Liver (tissue), 9 donors: ENCODE results near the gene ZBED2. TPM values are rescaled to one million over a fixed set of nuclear protein-coding genes. Genes with fewer than 3 reads are reported as not detected.

ENCODE experiments used
- DNase-seq: peaks from one replicate; pipeline ENCODE4 v3.0.0-alpha.2; 2017; ENCODE audit warnings: low spot score
- H3K27ac ChIP-seq, 2 donors: one replicate each; pipeline ENCODE4 v1.7.0; 2013; ENCODE audit warnings: inconsistent platforms in 2 of 2, low read length in 2 of 2, control low read depth in 1 of 2, low read depth in 1 of 2, mild to moderate bottlenecking in 1 of 2
- H3K27me3 ChIP-seq, 4 donors: one replicate each; pipeline versions ENCODE4 v1.6.1 to v1.7.0; 2013; ENCODE audit warnings: low read length in 3 of 4, inconsistent platforms in 1 of 4, mild to moderate bottlenecking in 1 of 4, moderate library complexity in 1 of 4; ENCODE audit not compliant: control insufficient read depth in 4 of 4, insufficient read depth in 4 of 4
- H3K36me3 ChIP-seq, 4 donors: one replicate each; pipeline versions ENCODE4 v1.6.1 to v1.7.0; 2013; ENCODE audit warnings: low read length in 3 of 4, mild to moderate bottlenecking in 3 of 4, low read depth in 1 of 4, moderate library complexity in 1 of 4; ENCODE audit not compliant: control insufficient read depth in 4 of 4, insufficient read depth in 3 of 4
- H3K4me1 ChIP-seq, 4 donors: one replicate each; pipeline versions ENCODE4 v1.6.1 to v1.7.0; 2013; ENCODE audit warnings: low read length in 3 of 4, mild to moderate bottlenecking in 3 of 4, moderate library complexity in 1 of 4; ENCODE audit not compliant: control insufficient read depth in 4 of 4, insufficient read depth in 4 of 4
- H3K4me3 ChIP-seq, 3 donors: one replicate each; pipeline versions ENCODE4 v1.6.1 to v1.7.0; 2013; ENCODE audit warnings: low read length in 3 of 3, control low read depth in 1 of 3, low read depth in 1 of 3, mild to moderate bottlenecking in 1 of 3
- H3K9ac ChIP-seq, 2 donors: one replicate each; pipeline ENCODE4 v1.7.0; 2013; ENCODE audit warnings: low read length in 2 of 2, mild to moderate bottlenecking in 2 of 2, moderate library complexity in 2 of 2, control low read depth in 1 of 2, low read depth in 1 of 2
- H3K9me3 ChIP-seq, 4 donors: one replicate each; pipeline versions ENCODE4 v1.6.1 to v1.7.0; 2013; ENCODE audit warnings: low read length in 3 of 4; ENCODE audit not compliant: control insufficient read depth in 4 of 4
- ATF3 ChIP-seq: IDR thresholded peaks from 2 replicates; pipeline ENCODE4 v1.6.1; 2016; ENCODE audit warnings: antibody characterized with exemption
- CTCF ChIP-seq: fragments of 150-350 bp; IDR thresholded peaks from 2 replicates; pipeline ENCODE4 v1.5.1; 2017; ENCODE audit warnings: improper control_type of control experiment, low read depth, low read length; ENCODE audit not compliant: missing input control
- EGR1 ChIP-seq, 2 donors: IDR thresholded peaks; 2 replicates each; pipeline ENCODE4 v1.6.1; 2016 to 2018; ENCODE audit warnings: antibody characterized with exemption in 2 of 2, low read depth in 2 of 2
- FOXA1 ChIP-seq: IDR thresholded peaks from 2 replicates; pipeline ENCODE4 v1.6.1; 2016; ENCODE audit warnings: antibody characterized with exemption
- FOXA2 ChIP-seq: IDR thresholded peaks from 2 replicates; pipeline ENCODE4 v1.6.1; 2016; ENCODE audit warnings: antibody characterized with exemption
- GABPA ChIP-seq, 2 donors: IDR thresholded peaks in 1 of 2; conservative IDR thresholded peaks in 1 of 2; 2 replicates each; pipeline ENCODE4 v1.6.1; 2016; ENCODE audit warnings: antibody characterized with exemption in 2 of 2, mild to moderate bottlenecking in 1 of 2, moderate library complexity in 1 of 2
- HNF4A ChIP-seq, 2 donors: conservative IDR thresholded peaks; 2 replicates each; pipeline ENCODE4 v1.6.1; 2016; ENCODE audit warnings: antibody characterized with exemption in 2 of 2, mild to moderate bottlenecking in 2 of 2
- HNF4G ChIP-seq: IDR thresholded peaks from 2 replicates; pipeline ENCODE4 v1.6.1; 2016; ENCODE audit warnings: antibody characterized with exemption
- JUND ChIP-seq, 2 donors: IDR thresholded peaks; 2 replicates each; pipeline ENCODE4 v1.6.1; 2016; ENCODE audit warnings: antibody characterized with exemption in 2 of 2
- MAX ChIP-seq: IDR thresholded peaks from 2 replicates; pipeline ENCODE4 v1.6.1; 2016; ENCODE audit warnings: antibody characterized with exemption
- NR2F2 ChIP-seq: IDR thresholded peaks from 2 replicates; pipeline ENCODE4 v1.6.1; 2016; ENCODE audit warnings: antibody characterized with exemption
- RAD21 ChIP-seq, 2 donors: IDR thresholded peaks; 2 replicates each; pipeline ENCODE4 v1.6.1; 2016; ENCODE audit warnings: antibody characterized with exemption in 2 of 2, mild to moderate bottlenecking in 2 of 2
- REST ChIP-seq: IDR thresholded peaks from 2 replicates; pipeline ENCODE4 v1.6.1; 2016; ENCODE audit warnings: antibody characterized with exemption, mild to moderate bottlenecking
- RXRA ChIP-seq, 2 donors: IDR thresholded peaks; 2 replicates each; pipeline ENCODE4 v1.6.1; 2017 to 2018; ENCODE audit warnings: antibody characterized with exemption in 2 of 2, mild to moderate bottlenecking in 1 of 2
- SP1 ChIP-seq: IDR thresholded peaks from 2 replicates; pipeline ENCODE4 v1.6.1; 2018; ENCODE audit warnings: antibody characterized with exemption, mild to moderate bottlenecking
- TAF1 ChIP-seq: conservative IDR thresholded peaks from 2 replicates; pipeline ENCODE4 v1.6.1; 2016; ENCODE audit warnings: antibody characterized with exemption, mild to moderate bottlenecking
- YY1 ChIP-seq: IDR thresholded peaks from 2 replicates; pipeline ENCODE4 v1.6.1; 2016; ENCODE audit warnings: antibody characterized with exemption, mild to moderate bottlenecking
- ZBTB33 ChIP-seq: IDR thresholded peaks from 2 replicates; pipeline ENCODE4 v1.6.1; 2016; ENCODE audit warnings: antibody characterized with exemption
- WGBS: extraction: QIAGEN DNeasy Blood & Tissue Kit; methylation state at CpG from one replicate; pipeline ENCODE4 v1.1.7; 2013; 5-methylcytosine and 5-hydroxymethylcytosine counted together
- polyA plus RNA-seq, 2 donors: library from polyadenylated mRNA; stranded (reverse) in 1 of 2; unstranded in 1 of 2; fragments of 200-250 nt in 1 of 2; fragments of >200 nt in 1 of 2; fragmentation: Nextera tagmentation in 1 of 2; extraction: Ambion mirVana in 1 of 2; gene quantifications; one replicate each; pipeline versions ENCODE4 v1.2.1 to v1.2.3, GENCODE V29; 2013 to 2015
- total RNA-seq, 2 donors: library from RNA; depleted of rRNA; stranded (reverse); fragments of >200 nt; gene quantifications; one replicate each; pipeline ENCODE4 v1.2.3, GENCODE V29; 2014
- donor health status: healthy.
- donor health status: healthy.
- donor health status: healthy.
- donor health status: healthy.
- donor health status: healthy.

The ZBED2 gene
- total and polyA plus RNA-seq, 4 donors, result not detected

GRCh38 chr3:111607240-111607920, 12.2 kb upstream of the ZBED2 start:
- 86% methylated on average over 3 of the region's 3 CpGs for WGBS
- Histone ChIP-seq H3K27me3 (no peaks in the 10 kb centered on the region), H3K9ac (no peak overlapping the region), H3K9me3 (no peaks in the 10 kb centered on the region), H3K27ac (no peak overlapping the region), H3K4me1 (no peaks in the 10 kb centered on the region), H3K4me3 (no peak overlapping the region), H3K36me3 (no peaks in the 10 kb centered on the region)
- TF ChIP-seq RAD21 (IDR thresholded peaks at IDR 0.05) (no peak), REST (no peak), RXRA (IDR thresholded peaks at IDR 0.05) (no peak), ATF3 (no peak), FOXA2 (no peak), NR2F2 (no peak), YY1 (no peak), EGR1 (IDR thresholded peaks at IDR 0.05; ENCODE audit: low read depth in 2 of 2) (no peak), HNF4A (conservative IDR thresholded peaks at IDR 0.05) (no peak), TAF1 (no peak), ZBTB33 (no peak), JUND (IDR thresholded peaks at IDR 0.05) (no peak), FOXA1 (no peak), HNF4G (no peak), CTCF (no peak), GABPA (IDR thresholded peaks at IDR 0.05 in 1 of 2, conservative IDR thresholded peaks at IDR 0.05 in 1 of 2) (no peak), MAX (no peak), SP1 (no peak)
- no peak for DNase-seq
